CD14-positive monocyte (primary cell): ENCODE results near the gene FOXP1. TPM values are rescaled to one million over a fixed set of nuclear protein-coding genes. Genes with fewer than 3 reads are reported as not detected.

ENCODE experiments used
- DNase-seq, 3 donors: peaks; one replicate each; pipeline ENCODE4 v3.0.0-alpha.2; 2011 to 2022
- H2AFZ ChIP-seq: 2 replicates; pipeline ENCODE4 v1.6.0; 2012; ENCODE audit warnings: mild to moderate bottlenecking, low read depth, low read length, inconsistent platforms; ENCODE audit not compliant: insufficient read depth, poor library complexity, severe bottlenecking
- H3K27ac ChIP-seq, 2 donors: 1 replicate in 1 of 2; 2 replicates in 1 of 2; pipeline ENCODE4 v1.5.1; 2012 to 2013; ENCODE audit warnings: low read length in 2 of 2, control low read depth in 1 of 2, inconsistent platforms in 1 of 2, low read depth in 1 of 2, mild to moderate bottlenecking in 1 of 2
- H3K27me3 ChIP-seq, 2 donors: one replicate each; pipeline versions ENCODE4 v1.6.0 to v1.6.1; 2011 to 2013; ENCODE audit warnings: low read length in 2 of 2; ENCODE audit not compliant: control insufficient read depth in 2 of 2, insufficient read depth in 2 of 2
- H3K36me3 ChIP-seq, 2 donors: replicated peaks in 1 of 2; 1 replicate in 1 of 2; 2 replicates in 1 of 2; pipeline versions ENCODE4 v1.5.1 to v1.6.1; 2012 to 2013; ENCODE audit warnings: low read length in 2 of 2, control low read depth in 1 of 2, inconsistent platforms in 1 of 2, mild to moderate bottlenecking in 1 of 2; ENCODE audit not compliant: insufficient read depth in 2 of 2, control insufficient read depth in 1 of 2
- H3K4me1 ChIP-seq, 2 donors: 1 replicate in 1 of 2; 2 replicates in 1 of 2; pipeline versions ENCODE4 v1.5.1 to v1.6.1; 2012 to 2013; ENCODE audit warnings: low read length in 2 of 2, control low read depth in 1 of 2, inconsistent platforms in 1 of 2, mild to moderate bottlenecking in 1 of 2, moderate library complexity in 1 of 2; ENCODE audit not compliant: insufficient read depth in 2 of 2, control insufficient read depth in 1 of 2
- H3K4me2 ChIP-seq: replicated peaks from 2 replicates; pipeline ENCODE3; 2012; ENCODE audit warnings: low read length, moderate library complexity, mild to moderate bottlenecking; ENCODE audit not compliant: poor library complexity, severe bottlenecking; ENCODE audit errors: extremely low read depth
- H3K4me3 ChIP-seq, 3 experiments: fragments of 200-600 bp in 1 of 3; sonication (generic) in 1 of 3; replicated peaks in 1 of 3; 1 replicate in 2 of 3; 2 replicates in 1 of 3; pipeline ENCODE4 v1.5.1; 2011 to 2013; ENCODE audit warnings: low read length in 3 of 3, mild to moderate bottlenecking in 3 of 3, control low read depth in 2 of 3, low read depth in 2 of 3, inconsistent platforms in 1 of 3, moderate library complexity in 1 of 3
- H3K79me2 ChIP-seq: 2 replicates; pipeline ENCODE4 v1.6.0; 2012; ENCODE audit warnings: mild to moderate bottlenecking, control low read depth, inconsistent platforms, low read length, moderate library complexity; ENCODE audit not compliant: insufficient read depth
- H3K9ac ChIP-seq: 2 replicates; pipeline ENCODE4 v1.6.0; 2017; ENCODE audit warnings: low read length, mild to moderate bottlenecking; ENCODE audit not compliant: insufficient read depth, poor library complexity, severe bottlenecking
- H3K9me3 ChIP-seq, 2 donors: replicated peaks in 1 of 2; 1 replicate in 1 of 2; 2 replicates in 1 of 2; pipeline versions ENCODE4 v1.5.1 to v1.6.1; 2012 to 2013; ENCODE audit warnings: low read length in 2 of 2, control low read depth in 1 of 2; ENCODE audit not compliant: control insufficient read depth in 1 of 2, insufficient read depth in 1 of 2
- H4K20me1 ChIP-seq: 2 replicates; pipeline ENCODE4 v1.6.0; 2012; ENCODE audit warnings: mild to moderate bottlenecking, low read length, control low read depth, moderate library complexity; ENCODE audit not compliant: insufficient read depth
- H3K27ac Mint-ChIP-seq, 7 donors: one replicate each; pipeline ENCODE4 v1.8.0; 2020; ENCODE audit warnings: mild to moderate bottlenecking in 7 of 7, mixed read lengths in 7 of 7, moderate library complexity in 6 of 7, inconsistent platforms in 2 of 7
- H3K27me3 Mint-ChIP-seq, 3 donors: one replicate each; pipeline ENCODE4 v1.8.0; 2021 to 2022; ENCODE audit warnings: low read depth in 3 of 3, mild to moderate bottlenecking in 3 of 3, mixed read lengths in 3 of 3, moderate library complexity in 3 of 3, inconsistent platforms in 1 of 3
- H3K36me3 Mint-ChIP-seq, 2 donors: one replicate each; pipeline ENCODE4 v1.8.0; 2020; ENCODE audit warnings: mixed read lengths in 2 of 2, inconsistent platforms in 1 of 2, mild to moderate bottlenecking in 1 of 2
- H3K4me1 Mint-ChIP-seq: one replicate; pipeline ENCODE4 v1.8.0; 2020; ENCODE audit warnings: mild to moderate bottlenecking, mixed read lengths
- H3K4me3 Mint-ChIP-seq, 2 donors: one replicate each; pipeline ENCODE4 v1.8.0; 2020; ENCODE audit warnings: mild to moderate bottlenecking in 2 of 2, mixed read lengths in 2 of 2, moderate library complexity in 1 of 2
- H3K9me3 Mint-ChIP-seq, 7 donors: one replicate each; pipeline ENCODE4 v1.8.0; 2020 to 2022; ENCODE audit warnings: mixed read lengths in 7 of 7, mild to moderate bottlenecking in 6 of 7, moderate library complexity in 6 of 7, inconsistent platforms in 2 of 7
- WGBS: methylation state at CpG from one replicate; pipeline ENCODE4 v1.1.5; 2013; ENCODE audit warnings: missing lambda C conversion rate; ENCODE audit not compliant: insufficient coverage; 5-methylcytosine and 5-hydroxymethylcytosine counted together
- intact Hi-C, 2 donors: fragments of 100-400 bp; cut with micrococcal nuclease; formaldehyde crosslinking; loops; one replicate each; pipeline versions ENCODE4 v1.15.0 to v1.15.1; 2023
- polyA plus RNA-seq, 3 donors: library from polyadenylated mRNA; depleted of rRNA in 1 of 3; unstranded in 2 of 3; stranded (reverse) in 1 of 3; fragments of 300-500 nt in 2 of 3; fragments of >200 nt in 1 of 3; fragmentation: Illumina TruSeq in 2 of 3; gene quantifications; 1 replicate in 2 of 3; 2 replicates in 1 of 3; pipeline ENCODE4 v1.2.3, GENCODE V29; 2012 to 2021
- TF ChIP-seq, protein P1 (sequence below): fragments of 200-600 bp; IDR thresholded peaks from one replicate; pipeline ENCODE4 v1.8.0; 2022; ENCODE audit warnings: antibody characterized with exemption, mild to moderate bottlenecking

The FOXP1 gene
- polyA plus RNA-seq, 3 donors = 25.7 to 42.6 (median 27.8) TPM

DNA sequence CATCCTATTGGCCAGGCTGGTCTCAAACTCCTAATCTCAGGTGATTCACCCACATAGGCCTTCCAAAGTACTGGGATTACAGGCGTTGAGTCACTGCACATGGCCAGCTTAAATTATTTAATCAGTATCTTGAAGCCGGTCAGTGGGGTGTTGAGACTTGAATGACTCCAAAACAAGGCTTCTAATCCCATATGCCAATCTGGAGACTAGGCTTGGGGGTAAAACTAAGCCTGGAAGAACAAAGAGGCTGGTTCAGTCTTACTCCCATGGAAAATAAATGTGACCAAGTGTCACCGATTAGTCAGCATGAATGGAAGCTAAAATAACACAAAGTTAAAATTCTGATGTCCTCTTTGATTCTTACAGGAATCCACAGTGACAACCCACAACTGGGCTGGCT is 509.1 kb downstream of the FOXP1 start:
- Histone ChIP-seq H3K4me1 (peaks cover 0 to 2% of the 10 kb centered on the region in 2 donors), H3K79me2 (peaks cover 8% of the 10 kb centered on the region)
- intact Hi-C loops = no loop called here

DNA sequence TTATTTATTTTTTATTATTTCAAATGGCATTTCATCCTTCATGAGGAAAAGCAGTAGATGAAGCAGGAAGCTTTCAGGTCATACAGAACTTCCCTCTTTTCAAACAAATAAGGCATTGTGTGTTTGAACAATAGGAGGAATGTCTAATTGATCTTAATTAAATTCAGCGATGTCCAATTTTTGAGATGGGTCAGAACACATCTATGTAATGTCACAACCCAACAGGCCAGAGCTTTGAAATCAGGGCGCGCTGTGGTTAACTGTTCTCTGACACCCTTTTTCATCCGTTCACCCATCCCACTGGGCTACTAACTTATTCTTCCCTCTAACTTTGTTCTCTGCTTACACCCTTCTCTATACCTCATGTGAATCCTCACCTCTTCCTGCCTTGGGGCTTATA is 510.5 kb downstream of the FOXP1 start:
- no peaks in the 10 kb centered on the region for H3K9me3 ChIP-seq
- H3K27me3 ChIP-seq = no peaks in the 10 kb centered on the region
- no peak overlapping the region for H2AFZ ChIP-seq
- 91% methylated on average over 4 of the region's 4 CpGs for WGBS
- no peak for DNase-seq
- no peak overlapping the region for H3K27ac Mint-ChIP-seq
- no peak overlapping the region for H3K27ac ChIP-seq
- peaks cover 91% of the 10 kb centered on the region for H4K20me1 ChIP-seq
- intact Hi-C loops = no loop called here
- peaks cover 0 to 2% of the 10 kb centered on the region in 2 donors for H3K4me1 ChIP-seq
- H3K4me1 Mint-ChIP-seq = peaks cover 17% of the 10 kb centered on the region
- H3K36me3 Mint-ChIP-seq = peaks cover 7 to 8% of the 10 kb centered on the region in 2 donors
- H3K27me3 Mint-ChIP-seq = no peaks in the 10 kb centered on the region
- no peak overlapping the region for H3K4me2 ChIP-seq
- no peak overlapping the region for H3K9ac ChIP-seq
- no peaks in the 10 kb centered on the region for H3K36me3 ChIP-seq
- no peak overlapping the region for H3K4me3 Mint-ChIP-seq
- TF ChIP-seq, protein P1, sequence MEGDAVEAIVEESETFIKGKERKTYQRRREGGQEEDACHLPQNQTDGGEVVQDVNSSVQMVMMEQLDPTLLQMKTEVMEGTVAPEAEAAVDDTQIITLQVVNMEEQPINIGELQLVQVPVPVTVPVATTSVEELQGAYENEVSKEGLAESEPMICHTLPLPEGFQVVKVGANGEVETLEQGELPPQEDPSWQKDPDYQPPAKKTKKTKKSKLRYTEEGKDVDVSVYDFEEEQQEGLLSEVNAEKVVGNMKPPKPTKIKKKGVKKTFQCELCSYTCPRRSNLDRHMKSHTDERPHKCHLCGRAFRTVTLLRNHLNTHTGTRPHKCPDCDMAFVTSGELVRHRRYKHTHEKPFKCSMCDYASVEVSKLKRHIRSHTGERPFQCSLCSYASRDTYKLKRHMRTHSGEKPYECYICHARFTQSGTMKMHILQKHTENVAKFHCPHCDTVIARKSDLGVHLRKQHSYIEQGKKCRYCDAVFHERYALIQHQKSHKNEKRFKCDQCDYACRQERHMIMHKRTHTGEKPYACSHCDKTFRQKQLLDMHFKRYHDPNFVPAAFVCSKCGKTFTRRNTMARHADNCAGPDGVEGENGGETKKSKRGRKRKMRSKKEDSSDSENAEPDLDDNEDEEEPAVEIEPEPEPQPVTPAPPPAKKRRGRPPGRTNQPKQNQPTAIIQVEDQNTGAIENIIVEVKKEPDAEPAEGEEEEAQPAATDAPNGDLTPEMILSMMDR = no peak
- peaks cover 8% of the 10 kb centered on the region for H3K79me2 ChIP-seq
- no peaks in the 10 kb centered on the region for H3K9me3 Mint-ChIP-seq
- H3K4me3 ChIP-seq = no peak overlapping the region

More for the DNA sequence above, 509.1 kb downstream of the FOXP1 start:
- H3K4me3 ChIP-seq = no peak overlapping the region
- DNase-seq = no peak
- TF ChIP-seq, protein P1 = no peak
- Mint-ChIP-seq H3K27me3 (peaks cover 0 to 1% (median 0%) of the 10 kb centered on the region in 3 donors), H3K4me3 (no peak overlapping the region), H3K36me3 (peaks cover 3 to 8% of the 10 kb centered on the region in 2 donors), H3K9me3 (no peaks in the 10 kb centered on the region), H3K4me1 (peaks cover 15% of the 10 kb centered on the region), H3K27ac (peak overlapping the region in 3 of 7 donors; percentile 8 to 63 (median 60))
- no peak overlapping the region for H3K4me2 ChIP-seq
- no peak overlapping the region for H3K27ac ChIP-seq
- H2AFZ ChIP-seq = no peak overlapping the region
- no peaks in the 10 kb centered on the region for H3K9me3 ChIP-seq
- no peaks in the 10 kb centered on the region for H3K36me3 ChIP-seq
- peaks cover 87% of the 10 kb centered on the region for H4K20me1 ChIP-seq
- no peaks in the 10 kb centered on the region for H3K27me3 ChIP-seq
- WGBS = no CpG with 5 or more reads among the region's 3 CpGs
- no peak overlapping the region for H3K9ac ChIP-seq
